OCI-LY3 (cell line): Measurements from ENCODE around the gene BAG1.

Experiments
- EZH2phosphoT487 ChIP-seq: fragments of 200-600 bp; shearing (Covaris generic); IDR thresholded peaks from 2 replicates; pipeline ENCODE4 v1.6.1; 2018; ENCODE audit warnings: antibody characterized with exemption, mixed run types, low read depth
- TF ChIP-seq, protein P1 (sequence below): fragments of 200-600, 300-600 bp; sonication (generic); IDR thresholded peaks from 2 replicates; pipeline ENCODE4 v1.5.1; 2014; ENCODE audit warnings: antibody characterized with exemption, low read length, low read depth

DNA sequence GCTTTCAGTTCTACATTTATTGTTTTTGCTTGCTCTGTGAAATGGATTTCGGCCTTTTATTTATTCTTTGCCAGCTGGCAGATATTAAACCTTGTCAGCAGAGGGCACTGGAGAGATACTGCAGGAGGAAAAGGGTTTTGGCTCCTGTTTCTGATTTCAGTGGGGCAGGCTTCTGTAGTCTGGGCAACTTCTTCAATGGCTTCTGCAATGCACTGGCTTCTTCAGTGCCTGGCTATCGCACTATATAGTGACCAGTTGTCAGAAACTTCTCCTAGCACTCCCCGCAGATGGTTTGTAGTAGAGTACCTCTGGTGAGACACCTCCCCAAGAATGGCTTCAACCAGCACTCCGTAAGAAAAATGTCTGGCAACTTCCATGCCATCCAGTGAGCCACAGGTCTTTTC is 22.6 kb upstream of the BAG1 start:
- TF ChIP-seq, protein P1, sequence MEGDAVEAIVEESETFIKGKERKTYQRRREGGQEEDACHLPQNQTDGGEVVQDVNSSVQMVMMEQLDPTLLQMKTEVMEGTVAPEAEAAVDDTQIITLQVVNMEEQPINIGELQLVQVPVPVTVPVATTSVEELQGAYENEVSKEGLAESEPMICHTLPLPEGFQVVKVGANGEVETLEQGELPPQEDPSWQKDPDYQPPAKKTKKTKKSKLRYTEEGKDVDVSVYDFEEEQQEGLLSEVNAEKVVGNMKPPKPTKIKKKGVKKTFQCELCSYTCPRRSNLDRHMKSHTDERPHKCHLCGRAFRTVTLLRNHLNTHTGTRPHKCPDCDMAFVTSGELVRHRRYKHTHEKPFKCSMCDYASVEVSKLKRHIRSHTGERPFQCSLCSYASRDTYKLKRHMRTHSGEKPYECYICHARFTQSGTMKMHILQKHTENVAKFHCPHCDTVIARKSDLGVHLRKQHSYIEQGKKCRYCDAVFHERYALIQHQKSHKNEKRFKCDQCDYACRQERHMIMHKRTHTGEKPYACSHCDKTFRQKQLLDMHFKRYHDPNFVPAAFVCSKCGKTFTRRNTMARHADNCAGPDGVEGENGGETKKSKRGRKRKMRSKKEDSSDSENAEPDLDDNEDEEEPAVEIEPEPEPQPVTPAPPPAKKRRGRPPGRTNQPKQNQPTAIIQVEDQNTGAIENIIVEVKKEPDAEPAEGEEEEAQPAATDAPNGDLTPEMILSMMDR = peak; percentile 83
- TF ChIP-seq EZH2phosphoT487 = no peak
